Large intestine (tissue), 3 donors: Measurements from ENCODE around the gene DDC. TPM values are rescaled to one million over a fixed set of nuclear protein-coding genes. Genes with fewer than 3 reads are reported as not detected.
"Not testable (repeated sequence)": the region's sequence is repeated elsewhere in the genome, so short reads cannot be mapped to it uniquely, and the experiment has no call there.

ENCODE experiments used
- DNase-seq, 2 donors: peaks; one replicate each; pipeline versions ENCODE4 v3.0.0 to v3.0.0-alpha.2; 2013
- H3K27ac ChIP-seq: one replicate; pipeline ENCODE4 v1.5.1; 2013; ENCODE audit warnings: low read length
- H3K27me3 ChIP-seq: 2 replicates; pipeline ENCODE4 v1.6.1; 2013; ENCODE audit warnings: low read length; ENCODE audit not compliant: control insufficient read depth, insufficient read depth
- H3K36me3 ChIP-seq: 2 replicates; pipeline ENCODE4 v1.6.1; 2013; ENCODE audit warnings: low read length; ENCODE audit not compliant: control insufficient read depth, insufficient read depth
- H3K4me1 ChIP-seq: one replicate; pipeline ENCODE4 v1.6.1; 2013; ENCODE audit warnings: low read length; ENCODE audit not compliant: control insufficient read depth, insufficient read depth
- H3K4me3 ChIP-seq: one replicate; pipeline ENCODE4 v1.5.1; 2013; ENCODE audit warnings: low read length
- H3K9me3 ChIP-seq: one replicate; pipeline ENCODE4 v1.6.1; 2013; ENCODE audit warnings: mild to moderate bottlenecking, low read depth, low read length, moderate library complexity; ENCODE audit not compliant: control insufficient read depth
- WGBS: methylation state at CpG from one replicate; pipeline ENCODE4 v1.1.5; 2013; ENCODE audit warnings: low lambda C conversion rate; ENCODE audit not compliant: insufficient coverage; 5-methylcytosine and 5-hydroxymethylcytosine counted together
- polyA plus RNA-seq: library from polyadenylated mRNA; unstranded; fragments of 120-200 nt; gene quantifications from one replicate; pipeline ENCODE4 v1.2.1, GENCODE V29; 2013

The DDC gene
- polyA plus RNA-seq, 1 donor: 213 TPM

DNA sequence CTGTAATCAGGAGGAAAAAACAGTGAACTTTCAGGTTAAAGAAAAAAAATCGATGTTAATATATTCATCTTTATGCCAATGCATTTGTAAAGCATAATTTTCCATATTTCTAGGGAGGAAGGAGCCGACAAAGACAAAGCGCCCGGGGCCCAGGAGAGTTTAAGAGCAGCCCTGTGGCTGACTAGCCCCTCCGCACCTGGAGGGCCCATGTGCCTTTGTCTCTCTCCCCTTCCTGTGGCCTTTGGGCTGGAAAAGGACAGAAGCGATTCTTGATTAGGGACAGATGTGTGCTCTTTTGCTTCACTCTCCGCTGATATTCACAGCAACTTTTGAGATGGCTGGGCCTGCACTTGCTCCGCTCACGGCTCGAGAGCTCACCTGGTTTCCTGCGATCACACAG lies 23.1 kb downstream of the DDC start:
- Histone ChIP-seq H3K4me3 (no peak overlapping the region), H3K4me1 (no peaks in the 10 kb centered on the region), H3K27me3 (no peaks in the 10 kb centered on the region), H3K9me3 (no peaks in the 10 kb centered on the region), H3K27ac (no peak overlapping the region), H3K36me3 (peaks cover 69% of the 10 kb centered on the region)
- DNase-seq: no peak
- WGBS: 80% methylated on average over 1 of the region's 11 CpGs

DNA sequence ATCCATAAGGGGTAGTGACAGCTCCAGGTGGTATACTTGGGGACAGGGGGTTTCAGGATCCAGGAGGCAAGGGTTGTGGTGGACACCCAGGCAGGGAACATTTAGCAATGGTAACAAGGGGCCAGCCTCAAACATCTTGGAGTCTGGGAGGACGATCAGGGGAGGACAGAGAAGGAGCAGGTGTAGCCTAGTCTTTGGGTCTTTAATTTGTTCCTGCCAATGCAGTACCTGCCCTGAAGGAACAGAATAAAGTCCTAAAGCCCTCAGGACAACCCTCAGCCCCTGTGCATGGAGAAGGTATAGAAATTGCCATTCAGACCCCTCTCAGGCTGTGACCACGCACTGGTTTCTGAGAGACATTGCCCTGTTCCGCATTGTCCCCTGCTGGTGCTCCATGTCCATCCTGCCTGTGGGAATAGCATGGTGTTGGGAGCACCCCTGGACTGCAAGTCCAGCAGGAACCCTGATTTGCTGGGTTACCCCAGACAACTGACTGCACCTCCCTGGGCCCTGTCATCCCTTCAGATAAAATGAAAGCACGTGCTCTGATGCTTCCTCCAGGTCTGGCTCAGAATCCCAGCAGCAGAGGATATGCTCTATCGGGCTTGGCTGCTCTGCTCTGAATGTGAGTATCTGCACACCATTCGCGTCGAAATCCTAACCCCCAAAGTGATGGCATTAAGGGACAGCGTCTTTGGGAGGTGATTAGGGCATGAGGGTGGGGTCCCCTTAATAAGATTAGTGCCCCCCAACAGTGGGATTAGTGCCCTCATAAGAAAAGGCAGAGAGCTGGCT lies 24.2 kb downstream of the DDC start:
- DNase-seq: no peak
- no peaks in the 10 kb centered on the region for H3K27me3 ChIP-seq
- WGBS: no CpG with 5 or more reads among the region's 9 CpGs
- H3K4me1 ChIP-seq: no peaks in the 10 kb centered on the region
- no peak overlapping the region for H3K27ac ChIP-seq
- no peak overlapping the region for H3K4me3 ChIP-seq
- H3K36me3 ChIP-seq: peaks cover 79% of the 10 kb centered on the region
- no peaks in the 10 kb centered on the region for H3K9me3 ChIP-seq

DNA sequence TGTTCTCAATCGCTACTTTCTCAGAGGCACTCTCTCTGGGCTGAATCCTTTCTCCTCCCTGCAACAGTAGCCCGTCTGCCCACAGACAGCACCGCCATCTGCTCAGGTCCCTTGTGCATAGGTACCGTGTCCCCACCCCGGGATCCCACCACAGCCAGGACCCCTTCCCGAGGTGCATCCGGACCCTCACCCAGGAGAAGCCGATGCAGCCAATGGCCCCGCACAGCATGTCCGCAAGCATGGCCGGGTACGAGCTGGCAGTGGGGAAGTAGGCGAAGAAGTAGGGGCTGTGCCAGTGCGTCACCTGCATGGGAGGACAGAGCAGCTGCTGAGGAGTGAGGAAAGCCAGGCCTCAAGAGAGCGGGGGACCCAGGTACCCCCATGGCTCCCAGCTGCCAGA lies 25.5 kb downstream of the DDC start:
- H3K36me3 ChIP-seq: peaks cover 84% of the 10 kb centered on the region
- no CpG with 5 or more reads among the region's 15 CpGs for WGBS

DNA sequence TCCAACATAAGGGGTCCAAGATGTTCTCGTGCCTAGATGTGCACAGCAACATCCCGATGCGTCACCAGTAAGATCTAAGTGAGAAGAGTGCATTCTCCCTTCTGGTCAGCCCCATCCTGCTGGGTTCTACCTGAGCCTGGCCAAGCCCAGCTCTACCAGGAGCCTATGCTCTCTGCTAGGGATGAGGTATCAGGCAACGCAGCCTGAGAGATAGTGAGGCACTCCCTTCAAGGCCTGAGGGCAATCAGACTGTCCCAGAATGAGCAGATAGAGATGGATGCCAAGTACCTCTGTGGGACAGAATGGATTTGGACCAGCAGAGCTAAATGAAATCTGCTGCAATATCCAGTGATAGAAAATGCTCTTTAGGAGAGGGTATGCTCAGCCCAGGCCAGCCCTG lies 26.7 kb downstream of the DDC start:
- Histone ChIP-seq H3K27ac (no peak overlapping the region), H3K9me3 (no peaks in the 10 kb centered on the region), H3K36me3 (peaks cover 77% of the 10 kb centered on the region), H3K4me3 (no peak overlapping the region), H3K27me3 (no peaks in the 10 kb centered on the region), H3K4me1 (peaks cover 17% of the 10 kb centered on the region)
- no CpG with 5 or more reads among the region's 4 CpGs for WGBS
- no peak for DNase-seq

More for the DNA sequence above, 25.5 kb downstream of the DDC start:
- H3K9me3 ChIP-seq: no peaks in the 10 kb centered on the region
- peaks cover 10% of the 10 kb centered on the region for H3K4me1 ChIP-seq
- no peak for DNase-seq
- H3K4me3 ChIP-seq: no peak overlapping the region
- H3K27me3 ChIP-seq: no peaks in the 10 kb centered on the region
- no peak overlapping the region for H3K27ac ChIP-seq

DNA sequence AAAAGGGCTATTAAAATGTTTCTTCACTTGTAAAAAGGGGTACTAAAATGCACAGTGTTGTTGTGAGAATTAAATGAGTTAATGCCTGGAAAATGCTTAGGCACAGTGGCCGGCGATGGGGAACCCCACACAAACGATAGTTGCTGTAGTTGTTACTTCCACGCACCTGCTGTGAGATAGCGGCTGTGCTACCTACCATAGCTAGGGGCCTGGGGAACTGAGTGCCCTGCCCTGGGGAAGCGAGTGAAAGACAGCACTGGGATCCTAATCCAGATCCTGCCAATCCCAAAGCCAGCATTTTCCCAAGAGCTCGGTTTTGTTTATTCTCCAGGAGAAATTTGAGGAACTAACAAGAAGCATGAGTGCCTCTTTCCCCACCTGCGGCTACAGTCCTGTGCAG lies 27.8 kb downstream of the DDC start:
- H3K9me3 ChIP-seq: no peaks in the 10 kb centered on the region
- DNase-seq: no peak
- H3K4me1 ChIP-seq: peaks cover 17% of the 10 kb centered on the region
- H3K27me3 ChIP-seq: no peaks in the 10 kb centered on the region
- H3K4me3 ChIP-seq: no peak overlapping the region
- 90% methylated on average over 2 of the region's 8 CpGs for WGBS
- no peak overlapping the region for H3K27ac ChIP-seq
- peaks cover 67% of the 10 kb centered on the region for H3K36me3 ChIP-seq

DNA sequence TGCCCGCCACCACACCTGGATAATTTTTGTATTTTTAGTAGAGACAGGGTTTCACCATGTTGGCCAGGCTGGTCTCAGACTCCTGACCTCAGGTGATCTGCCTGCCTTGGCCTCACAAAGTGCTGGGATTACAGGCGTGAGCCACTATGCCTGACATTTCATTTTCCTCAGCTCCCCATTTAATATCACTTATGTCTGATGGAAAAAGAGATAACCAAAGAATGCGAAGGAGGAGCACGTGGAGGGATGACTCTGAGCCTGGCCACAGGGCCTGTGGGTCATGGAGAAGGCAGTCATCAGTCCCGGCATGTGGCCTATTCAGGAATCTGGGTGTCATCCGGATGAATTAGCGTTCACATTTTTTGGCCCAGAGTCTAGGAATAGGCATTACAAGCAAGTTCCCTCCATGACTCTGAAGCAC lies 29.9 kb downstream of the DDC start:
- WGBS: no CpG with 5 or more reads among the region's 7 CpGs
- peak overlapping the region; percentile 86 for H3K27ac ChIP-seq
- H3K4me3 ChIP-seq, DNase-seq, H3K27me3 ChIP-seq, H3K9me3 ChIP-seq: not testable (repeated sequence)
- peaks cover 52% of the 10 kb centered on the region for H3K36me3 ChIP-seq
- peaks cover 35% of the 10 kb centered on the region for H3K4me1 ChIP-seq

DNA sequence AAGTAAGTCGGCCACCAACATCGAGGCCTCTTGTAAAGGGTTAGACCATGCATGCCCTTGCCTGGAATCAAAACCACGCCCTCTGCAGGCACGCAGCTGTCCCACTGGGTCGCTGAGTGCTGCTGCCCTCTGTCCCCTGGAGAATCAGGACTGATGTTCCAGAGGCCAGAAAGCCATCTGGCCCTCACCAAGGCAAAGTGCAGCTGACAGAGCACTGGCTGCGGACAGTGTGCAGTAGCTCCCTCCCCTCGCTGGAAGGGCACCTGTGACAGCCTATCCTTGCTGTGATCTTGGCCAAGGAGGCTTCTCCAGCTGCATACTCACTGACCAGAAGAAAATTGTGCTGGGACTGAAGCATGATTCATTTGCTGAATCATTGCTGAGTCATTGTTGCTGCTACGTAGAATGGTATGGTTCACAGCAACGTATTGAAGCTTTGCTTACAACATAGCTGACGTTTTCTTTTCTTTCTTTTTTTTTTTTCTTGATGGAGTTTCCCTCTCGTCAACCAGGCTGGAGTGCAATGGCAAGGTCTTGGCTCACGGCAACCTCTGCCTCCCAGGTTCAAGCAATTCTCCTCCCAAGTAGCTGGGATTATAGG lies 30.4 kb downstream of the DDC start:
- Histone ChIP-seq H3K27ac (peak overlapping the region; percentile 86), H3K27me3 (no peaks in the 10 kb centered on the region), H3K4me1 (peaks cover 40% of the 10 kb centered on the region), H3K9me3 (no peaks in the 10 kb centered on the region), H3K36me3 (peaks cover 47% of the 10 kb centered on the region), H3K4me3 (no peak overlapping the region)
- no CpG with 5 or more reads among the region's 12 CpGs for WGBS
- peak; percentile 81 to 85 for DNase-seq

DNA sequence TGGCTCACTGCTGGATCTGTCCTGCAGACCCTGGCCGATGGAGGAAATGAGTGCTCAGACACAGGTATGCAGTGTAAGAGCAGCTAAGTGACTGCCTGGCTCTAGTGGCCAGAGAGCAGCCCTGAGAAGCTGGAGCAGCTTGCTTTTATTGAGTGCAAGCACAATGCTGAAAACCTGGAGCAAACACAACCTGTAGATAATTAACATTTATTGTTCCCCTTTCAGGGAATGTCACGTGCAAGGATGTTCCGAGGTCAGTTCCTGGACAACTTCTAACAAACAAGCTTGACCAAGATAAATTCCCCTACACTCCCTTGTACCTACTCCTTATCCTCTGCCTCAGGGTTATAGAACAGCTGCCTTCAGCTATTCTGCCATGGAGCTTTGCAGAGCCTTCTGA lies 31.3 kb downstream of the DDC start:
- no CpG with 5 or more reads among the region's 3 CpGs for WGBS
- no peaks in the 10 kb centered on the region for H3K9me3 ChIP-seq
- H3K27ac ChIP-seq: peak overlapping the region; percentile 86
- H3K4me3 ChIP-seq: no peak overlapping the region
- H3K27me3 ChIP-seq: no peaks in the 10 kb centered on the region
- H3K36me3 ChIP-seq: peaks cover 38% of the 10 kb centered on the region
- H3K4me1 ChIP-seq: peaks cover 49% of the 10 kb centered on the region
- peak; percentile 87 to 92 for DNase-seq

DNA sequence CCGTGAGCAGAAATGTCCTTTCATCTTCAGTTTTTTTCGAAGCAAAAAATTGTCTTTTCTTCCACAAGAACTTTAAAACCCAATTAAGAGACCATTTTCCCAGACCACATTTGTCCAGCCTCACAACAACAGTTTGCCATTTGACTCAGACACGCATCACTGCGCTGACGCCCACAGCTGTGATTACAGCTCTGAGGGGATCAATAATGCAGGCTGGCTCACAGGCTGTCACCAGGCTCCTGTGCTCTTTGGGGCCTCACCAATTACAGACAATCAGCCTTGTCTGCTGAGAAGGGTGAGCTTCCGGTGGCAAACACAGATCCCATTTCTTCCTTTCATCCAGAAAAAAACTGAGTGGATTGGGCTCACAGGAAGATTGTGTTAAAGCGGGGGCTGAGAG lies 33.3 kb downstream of the DDC start:
- WGBS: 71% methylated on average over 1 of the region's 7 CpGs
- Histone ChIP-seq H3K9me3 (no peaks in the 10 kb centered on the region), H3K4me3 (no peak overlapping the region), H3K27ac (peak overlapping the region; percentile 65), H3K4me1 (peaks cover 58% of the 10 kb centered on the region), H3K27me3 (no peaks in the 10 kb centered on the region), H3K36me3 (peaks cover 24% of the 10 kb centered on the region)
- no peak for DNase-seq

DNA sequence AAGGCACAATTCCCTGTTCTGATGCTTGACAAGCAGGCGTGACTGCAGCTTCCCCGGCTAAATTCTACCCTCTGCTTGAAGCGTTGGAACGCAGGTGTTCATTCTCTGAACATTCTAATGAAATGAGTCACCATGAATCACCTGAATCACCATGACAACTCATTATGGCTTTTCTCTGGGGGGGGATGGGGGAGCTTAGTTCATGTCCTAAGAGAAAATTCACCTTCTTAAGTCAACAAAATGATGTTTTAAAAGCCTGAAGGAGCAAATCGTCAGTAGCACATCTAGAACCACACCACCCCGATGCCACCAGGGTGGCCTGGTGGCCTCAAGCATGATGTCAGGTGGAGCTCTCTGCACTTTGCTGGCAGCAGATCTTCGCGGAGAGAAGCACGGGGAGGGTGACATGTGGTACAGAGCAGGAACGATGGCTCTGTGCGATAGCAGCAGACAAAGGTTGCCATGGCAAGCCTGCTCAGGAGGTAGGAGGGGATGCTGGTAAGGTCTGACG lies 33.7 kb downstream of the DDC start:
- Histone ChIP-seq H3K27ac (peak overlapping the region; percentile 65), H3K36me3 (peaks cover 22% of the 10 kb centered on the region), H3K9me3 (no peaks in the 10 kb centered on the region), H3K4me3 (no peak overlapping the region), H3K4me1 (peaks cover 58% of the 10 kb centered on the region), H3K27me3 (no peaks in the 10 kb centered on the region)
- peak; percentile 68 to 87 for DNase-seq
- no CpG with 5 or more reads among the region's 12 CpGs for WGBS
